Activated CD4-positive, alpha-beta T cell treated with anti-CD3 and anti-CD28 coated beads for 48 hours (primary cell): ENCODE results near the gene TTLL9.

Experiments
- DNase-seq: peaks from one replicate; pipeline ENCODE4 v3.0.0-alpha.2; 2020

TTLL9 gene

GRCh38 chr20:31837896-31838397 is 32.5 kb upstream of the TTLL9 start:
- DNase-seq: no peak

- no peak for DNase-seq
Observed at GRCh38 chr20:31838646-31839292, 31.7 kb upstream of the TTLL9 start.

GRCh38 chr20:31839782-31840487 is 30.5 kb upstream of the TTLL9 start:
- DNase-seq: no peak

GRCh38 chr20:31840906-31841816 is 29.3 kb upstream of the TTLL9 start:
- no peak for DNase-seq

- no peak for DNase-seq
Observed at GRCh38 chr20:31841928-31842327, 28.5 kb upstream of the TTLL9 start.

GRCh38 chr20:31842471-31843157 is 27.8 kb upstream of the TTLL9 start:
- DNase-seq: no peak

GRCh38 chr20:31843288-31843687 is 27.1 kb upstream of the TTLL9 start:
- no peak for DNase-seq

GRCh38 chr20:31843881-31844280 is 26.6 kb upstream of the TTLL9 start:
- no peak for DNase-seq

- no peak for DNase-seq
Observed at GRCh38 chr20:31844737-31845299, 25.6 kb upstream of the TTLL9 start.

- no peak for DNase-seq
Observed at GRCh38 chr20:31845300-31845863, 25.1 kb upstream of the TTLL9 start, which contains the start of gene FOXS1. Gene FOXS1 (minus strand): TSS chr20:31845604. CDS start chr20:31845542, 62 bp downstream.

GRCh38 chr20:31846793-31847138 is 23.7 kb upstream of the TTLL9 start:
- DNase-seq: no peak

- DNase-seq: no peak
Observed at GRCh38 chr20:31848088-31848999, 22.1 kb upstream of the TTLL9 start.

GRCh38 chr20:31849306-31849930 is 21.0 kb upstream of the TTLL9 start:
- DNase-seq: no peak

GRCh38 chr20:31851240-31851955 is 19.0 kb upstream of the TTLL9 start:
- DNase-seq: no peak

GRCh38 chr20:31853481-31853880 is 17.0 kb upstream of the TTLL9 start:
- DNase-seq: no peak

GRCh38 chr20:31856516-31856915 is 13.9 kb upstream of the TTLL9 start:
- no peak for DNase-seq

GRCh38 chr20:31857861-31858759 is 12.3 kb upstream of the TTLL9 start:
- DNase-seq: no peak

GRCh38 chr20:31858760-31859083 is 11.7 kb upstream of the TTLL9 start:
- no peak for DNase-seq
